ENCODE measurements around the gene ANKRD33B.

ANKRD33B gene

GRCh38 chr5:10658265-10658664 is 94.4 kb downstream of the ANKRD33B start:
- no peak overlapping the region for H3K27ac ChIP-seq (ENCODE audit: low read length)
- H2AFZ ChIP-seq (ENCODE audit: low read length) = no peak overlapping the region
- no peak for DNase-seq
- no peaks in the 10 kb centered on the region for H3K9me2 ChIP-seq (replicated peaks; ENCODE audit: insufficient read depth, low read length)
- no peaks in the 10 kb centered on the region for H3F3A ChIP-seq (ENCODE audit: insufficient read depth, low read length)
- H3K4me1 ChIP-seq (ENCODE audit: low read length) = no peaks in the 10 kb centered on the region
- no peak overlapping the region for H3K4me3 ChIP-seq (ENCODE audit: low read length)
- no peaks in the 10 kb centered on the region for H3K36me3 ChIP-seq (replicated peaks; ENCODE audit: insufficient read depth, low read length)
- no peak overlapping the region for H3K4me2 ChIP-seq (ENCODE audit: low read depth, low read length)
- no peaks in the 10 kb centered on the region for H3K9me3 ChIP-seq (replicated peaks; ENCODE audit: insufficient read depth, low read length)
- H3K27me3 ChIP-seq (replicated peaks; ENCODE audit: insufficient read depth, low read length) = no peaks in the 10 kb centered on the region
- TF ChIP-seq CTCF (IDR thresholded peaks at IDR 0.05; ENCODE audit: low read length) (no peak), EZH2 (optimal IDR thresholded peaks at IDR 0.05; ENCODE audit: low read depth, low read length) (no peak), EZH2phosphoT487 (IDR thresholded peaks at IDR 0.05; ENCODE audit: low read length) (no peak)
- H4K20me1 ChIP-seq (ENCODE audit: insufficient read depth, low read length) = no peaks in the 10 kb centered on the region
- H3K9ac ChIP-seq (ENCODE audit: low read length) = no peak overlapping the region
- no peaks in the 10 kb centered on the region for H3K79me2 ChIP-seq (ENCODE audit: low read length)

- Histone ChIP-seq H3K4me1 (ENCODE audit: low read length) (no peaks in the 10 kb centered on the region), H3K4me2 (ENCODE audit: low read depth, low read length) (no peak overlapping the region), H3K27me3 (replicated peaks; ENCODE audit: insufficient read depth, low read length) (no peaks in the 10 kb centered on the region), H3K9ac (ENCODE audit: low read length) (no peak overlapping the region), H3K36me3 (replicated peaks; ENCODE audit: insufficient read depth, low read length) (no peaks in the 10 kb centered on the region), H4K20me1 (ENCODE audit: insufficient read depth, low read length) (no peaks in the 10 kb centered on the region), H3K79me2 (ENCODE audit: low read length) (no peaks in the 10 kb centered on the region), H3K9me2 (replicated peaks; ENCODE audit: insufficient read depth, low read length) (no peaks in the 10 kb centered on the region), H3F3A (ENCODE audit: insufficient read depth, low read length) (no peaks in the 10 kb centered on the region), H2AFZ (ENCODE audit: low read length) (no peak overlapping the region), H3K27ac (ENCODE audit: low read length) (no peak overlapping the region), H3K9me3 (replicated peaks; ENCODE audit: insufficient read depth, low read length) (no peaks in the 10 kb centered on the region), H3K4me3 (ENCODE audit: low read length) (no peak overlapping the region)
- no peak for TF ChIP-seq CTCF (IDR thresholded peaks at IDR 0.05; ENCODE audit: low read length)
- no peak for TF ChIP-seq EZH2 (optimal IDR thresholded peaks at IDR 0.05; ENCODE audit: low read depth, low read length)
- TF ChIP-seq EZH2phosphoT487 (IDR thresholded peaks at IDR 0.05; ENCODE audit: low read length) = no peak
- DNase-seq = no peak
These were observed 96.3 kb downstream of the ANKRD33B start for GRCh38 chr5:10660135-10660534.

GRCh38 chr5:10660720-10661387 is 97.0 kb downstream of the ANKRD33B start:
- no peak for TF ChIP-seq EZH2phosphoT487 (IDR thresholded peaks at IDR 0.05; ENCODE audit: low read length)
- Histone ChIP-seq H3K27ac (ENCODE audit: low read length) (no peak overlapping the region), H3K9me2 (replicated peaks; ENCODE audit: insufficient read depth, low read length) (no peaks in the 10 kb centered on the region), H3K4me3 (ENCODE audit: low read length) (no peak overlapping the region), H3K4me1 (ENCODE audit: low read length) (no peaks in the 10 kb centered on the region), H3K9ac (ENCODE audit: low read length) (no peak overlapping the region), H3K4me2 (ENCODE audit: low read depth, low read length) (no peak overlapping the region), H2AFZ (ENCODE audit: low read length) (no peak overlapping the region), H4K20me1 (ENCODE audit: insufficient read depth, low read length) (no peaks in the 10 kb centered on the region), H3F3A (ENCODE audit: insufficient read depth, low read length) (no peaks in the 10 kb centered on the region), H3K36me3 (replicated peaks; ENCODE audit: insufficient read depth, low read length) (no peaks in the 10 kb centered on the region), H3K9me3 (replicated peaks; ENCODE audit: insufficient read depth, low read length) (no peaks in the 10 kb centered on the region), H3K79me2 (ENCODE audit: low read length) (no peaks in the 10 kb centered on the region), H3K27me3 (replicated peaks; ENCODE audit: insufficient read depth, low read length) (no peaks in the 10 kb centered on the region)
- no peak for DNase-seq

GRCh38 chr5:10661401-10661800 is 97.5 kb downstream of the ANKRD33B start:
- no peaks in the 10 kb centered on the region for H3K9me3 ChIP-seq (replicated peaks; ENCODE audit: insufficient read depth, low read length)
- no peak overlapping the region for H3K4me3 ChIP-seq (ENCODE audit: low read length)
- no peak overlapping the region for H3K27ac ChIP-seq (ENCODE audit: low read length)
- no peaks in the 10 kb centered on the region for H3K79me2 ChIP-seq (ENCODE audit: low read length)
- H3K36me3 ChIP-seq (replicated peaks; ENCODE audit: insufficient read depth, low read length) = no peaks in the 10 kb centered on the region
- no peaks in the 10 kb centered on the region for H3F3A ChIP-seq (ENCODE audit: insufficient read depth, low read length)
- no peaks in the 10 kb centered on the region for H3K27me3 ChIP-seq (replicated peaks; ENCODE audit: insufficient read depth, low read length)
- H2AFZ ChIP-seq (ENCODE audit: low read length) = no peak overlapping the region
- no peaks in the 10 kb centered on the region for H3K4me1 ChIP-seq (ENCODE audit: low read length)
- no peak overlapping the region for H3K9ac ChIP-seq (ENCODE audit: low read length)
- TF ChIP-seq EZH2 (optimal IDR thresholded peaks at IDR 0.05; ENCODE audit: low read depth, low read length) = no peak
- no peak for TF ChIP-seq CTCF (IDR thresholded peaks at IDR 0.05; ENCODE audit: low read length)
- no peak for TF ChIP-seq EZH2phosphoT487 (IDR thresholded peaks at IDR 0.05; ENCODE audit: low read length)
- DNase-seq = no peak
- H3K9me2 ChIP-seq (replicated peaks; ENCODE audit: insufficient read depth, low read length) = no peaks in the 10 kb centered on the region
- H4K20me1 ChIP-seq (ENCODE audit: insufficient read depth, low read length) = no peaks in the 10 kb centered on the region
- H3K4me2 ChIP-seq (ENCODE audit: low read depth, low read length) = no peak overlapping the region

Data from MM.1S (cell line).